Gastrocnemius medialis (tissue), 4 donors: ENCODE measurements around the gene RNF2.

ENCODE experiments used
- POLR2A ChIP-seq, 2 donors: fragments of 450-650 bp; IDR thresholded peaks; one replicate each; pipeline ENCODE4 v1.6.1; 2017; ENCODE audit warnings: antibody characterized with exemption in 2 of 2, mild to moderate bottlenecking in 2 of 2, moderate library complexity in 2 of 2
- TF ChIP-seq, protein P1 (sequence below), 5 experiments: fragments of 450-650 bp in 3 of 5; fragments of 200-600 bp in 2 of 5; sonication (generic) in 2 of 5; IDR thresholded peaks in 4 of 5; conservative IDR thresholded peaks in 1 of 5; 1 replicate in 4 of 5; 2 replicates in 1 of 5; pipeline ENCODE4 v1.5.1; 2016 to 2019; ENCODE audit warnings: antibody characterized with exemption in 5 of 5, mild to moderate bottlenecking in 3 of 5, moderate library complexity in 3 of 5

DNA sequence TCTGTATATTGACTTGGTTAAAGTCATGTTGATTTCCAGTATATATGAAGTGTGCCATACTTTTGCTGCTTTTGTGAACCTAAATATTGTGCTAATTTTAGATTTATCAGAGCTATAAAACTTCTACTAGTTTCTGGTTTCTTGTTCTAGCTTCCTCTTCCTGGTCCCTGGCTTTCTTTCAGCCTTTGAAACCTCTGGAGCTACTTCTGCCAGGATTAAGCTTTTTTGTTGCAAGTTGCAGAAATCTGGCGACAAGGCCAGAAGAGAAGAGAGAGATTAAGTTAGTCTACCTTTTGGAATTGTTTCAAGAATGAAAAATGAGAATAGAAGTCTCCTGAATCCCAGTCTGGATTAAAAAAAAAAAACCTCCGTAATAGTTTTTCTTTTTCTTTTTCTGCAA, 13.5 kb downstream of the RNF2 start:
- TF ChIP-seq, protein P1, sequence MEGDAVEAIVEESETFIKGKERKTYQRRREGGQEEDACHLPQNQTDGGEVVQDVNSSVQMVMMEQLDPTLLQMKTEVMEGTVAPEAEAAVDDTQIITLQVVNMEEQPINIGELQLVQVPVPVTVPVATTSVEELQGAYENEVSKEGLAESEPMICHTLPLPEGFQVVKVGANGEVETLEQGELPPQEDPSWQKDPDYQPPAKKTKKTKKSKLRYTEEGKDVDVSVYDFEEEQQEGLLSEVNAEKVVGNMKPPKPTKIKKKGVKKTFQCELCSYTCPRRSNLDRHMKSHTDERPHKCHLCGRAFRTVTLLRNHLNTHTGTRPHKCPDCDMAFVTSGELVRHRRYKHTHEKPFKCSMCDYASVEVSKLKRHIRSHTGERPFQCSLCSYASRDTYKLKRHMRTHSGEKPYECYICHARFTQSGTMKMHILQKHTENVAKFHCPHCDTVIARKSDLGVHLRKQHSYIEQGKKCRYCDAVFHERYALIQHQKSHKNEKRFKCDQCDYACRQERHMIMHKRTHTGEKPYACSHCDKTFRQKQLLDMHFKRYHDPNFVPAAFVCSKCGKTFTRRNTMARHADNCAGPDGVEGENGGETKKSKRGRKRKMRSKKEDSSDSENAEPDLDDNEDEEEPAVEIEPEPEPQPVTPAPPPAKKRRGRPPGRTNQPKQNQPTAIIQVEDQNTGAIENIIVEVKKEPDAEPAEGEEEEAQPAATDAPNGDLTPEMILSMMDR (IDR thresholded peaks at IDR 0.05 in 4 of 5, conservative IDR thresholded peaks at IDR 0.05 in 1 of 5): no peak
- no peak for TF ChIP-seq POLR2A (IDR thresholded peaks at IDR 0.05)
